Gastroesophageal sphincter (tissue), 3 donors: ENCODE results near the gene C2orf66.

Source experiments
- EP300 ChIP-seq: sonication (generic); formaldehyde crosslinking; IDR thresholded peaks from one replicate; pipeline ENCODE4 v1.6.1; 2017; ENCODE audit warnings: antibody characterized with exemption, mild to moderate bottlenecking
- POLR2A ChIP-seq, 2 donors: fragments of 450-650 bp; IDR thresholded peaks; one replicate each; pipeline ENCODE4 v1.6.1; 2017; ENCODE audit warnings: antibody characterized with exemption in 2 of 2, mild to moderate bottlenecking in 2 of 2, moderate library complexity in 1 of 2
- POLR2AphosphoS5 ChIP-seq: sonication (generic); formaldehyde crosslinking; IDR thresholded peaks from one replicate; pipeline ENCODE4 v1.6.1; 2017; ENCODE audit warnings: antibody characterized with exemption
- TF ChIP-seq, protein P1 (sequence below), 4 experiments: fragments of 200-600 bp in 2 of 4; fragments of 450-650 bp in 2 of 4; sonication (generic) in 1 of 4; IDR thresholded peaks; one replicate each; pipeline ENCODE4 v1.5.1; 2017 to 2019; ENCODE audit warnings: antibody characterized with exemption in 4 of 4, mild to moderate bottlenecking in 2 of 4, moderate library complexity in 2 of 4

- TF ChIP-seq, protein P1, sequence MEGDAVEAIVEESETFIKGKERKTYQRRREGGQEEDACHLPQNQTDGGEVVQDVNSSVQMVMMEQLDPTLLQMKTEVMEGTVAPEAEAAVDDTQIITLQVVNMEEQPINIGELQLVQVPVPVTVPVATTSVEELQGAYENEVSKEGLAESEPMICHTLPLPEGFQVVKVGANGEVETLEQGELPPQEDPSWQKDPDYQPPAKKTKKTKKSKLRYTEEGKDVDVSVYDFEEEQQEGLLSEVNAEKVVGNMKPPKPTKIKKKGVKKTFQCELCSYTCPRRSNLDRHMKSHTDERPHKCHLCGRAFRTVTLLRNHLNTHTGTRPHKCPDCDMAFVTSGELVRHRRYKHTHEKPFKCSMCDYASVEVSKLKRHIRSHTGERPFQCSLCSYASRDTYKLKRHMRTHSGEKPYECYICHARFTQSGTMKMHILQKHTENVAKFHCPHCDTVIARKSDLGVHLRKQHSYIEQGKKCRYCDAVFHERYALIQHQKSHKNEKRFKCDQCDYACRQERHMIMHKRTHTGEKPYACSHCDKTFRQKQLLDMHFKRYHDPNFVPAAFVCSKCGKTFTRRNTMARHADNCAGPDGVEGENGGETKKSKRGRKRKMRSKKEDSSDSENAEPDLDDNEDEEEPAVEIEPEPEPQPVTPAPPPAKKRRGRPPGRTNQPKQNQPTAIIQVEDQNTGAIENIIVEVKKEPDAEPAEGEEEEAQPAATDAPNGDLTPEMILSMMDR (IDR thresholded peaks at IDR 0.05): no peak
- TF ChIP-seq POLR2AphosphoS5 (no peak), POLR2A (IDR thresholded peaks at IDR 0.05) (no peak), EP300 (no peak)
Observed at GRCh38 chr2:196827356-196827755, 18.2 kb upstream of the C2orf66 start.
